Activated naive CD4-positive, alpha-beta T cell treated with anti-CD3 and anti-CD28 coated beads for 36 hours (primary cell): ENCODE data around the gene FKBP7. TPM values are rescaled to one million over a fixed set of nuclear protein-coding genes. Genes with fewer than 3 reads are reported as not detected.

ENCODE experiments used
- CTCF ChIA-PET: fragments of 350-600 bp; sonication (Branson Sonifier 250); formaldehyde crosslinking; loops from one replicate; lab custom pipeline; 2021; ENCODE audit warnings: antibody characterized with exemption; lab: Charles Lee
- DNase-seq: peaks from one replicate; pipeline ENCODE4 v3.0.0-alpha.2; 2020
- H3K27ac Mint-ChIP-seq: one replicate; pipeline ENCODE4 v1.8.0; 2021; ENCODE audit warnings: mild to moderate bottlenecking, mixed read lengths
- H3K27me3 Mint-ChIP-seq: one replicate; pipeline ENCODE4 v1.8.0; 2021; ENCODE audit warnings: low read depth, mixed read lengths
- H3K36me3 Mint-ChIP-seq: one replicate; pipeline ENCODE4 v1.8.0; 2021; ENCODE audit warnings: low read depth, mixed read lengths
- H3K4me1 Mint-ChIP-seq: one replicate; pipeline ENCODE4 v1.8.0; 2021; ENCODE audit warnings: low read depth, mixed read lengths
- H3K4me3 Mint-ChIP-seq: one replicate; pipeline ENCODE4 v1.8.0; 2021; ENCODE audit warnings: mild to moderate bottlenecking, moderate library complexity, mixed read lengths
- H3K9me3 Mint-ChIP-seq: one replicate; pipeline ENCODE4 v1.8.0; 2021; ENCODE audit warnings: mixed read lengths
- intact Hi-C: fragments of 100-400 bp; cut with micrococcal nuclease; formaldehyde crosslinking; loops from one replicate; pipeline ENCODE4 v1.15.1; 2023
- total RNA-seq, 2 experiments: library from RNA; stranded (reverse); gene quantifications; one replicate each; pipeline ENCODE4 v1.2.3, GENCODE V29; 2021

The FKBP7 gene
- total RNA-seq, 2 experiments from 2014 or later = 2.2 to 3.1 TPM

- CTCF ChIA-PET = interaction anchor here (0.6 to 5.8 kb wide), 3 partner anchors 19 to 304 kb away, joined by 3 to 59 read pairs (median 40); partner anchors contain the start of gene RBM45
- intact Hi-C loops = no loop called here
- H3K27ac Mint-ChIP-seq = no peak overlapping the region
- H3K36me3 Mint-ChIP-seq = no peaks in the 10 kb centered on the region
- no peak for DNase-seq
- H3K4me3 Mint-ChIP-seq = no peak overlapping the region
- H3K27me3 Mint-ChIP-seq = no peaks in the 10 kb centered on the region
- peaks cover 12% of the 10 kb centered on the region for H3K4me1 Mint-ChIP-seq
- no peaks in the 10 kb centered on the region for H3K9me3 Mint-ChIP-seq
Observed at GRCh38 chr2:178415979-178416378, 62.4 kb downstream of the FKBP7 start.

- Mint-ChIP-seq H3K4me1 (peaks cover 12% of the 10 kb centered on the region), H3K27ac (peak overlapping the region; percentile 90), H3K9me3 (no peaks in the 10 kb centered on the region), H3K36me3 (no peaks in the 10 kb centered on the region), H3K27me3 (no peaks in the 10 kb centered on the region), H3K4me3 (peak overlapping the region; percentile 79)
- DNase-seq = peak; percentile 93
- intact Hi-C loops = loop anchor here (1.0 to 5.0 kb wide), 8 partner anchors 17 to 618 kb away; partner anchors contain the start of genes FKBP7, PJVK, PRKRA and RBM45
- CTCF ChIA-PET = interaction anchor here (0.6 to 5.8 kb wide), 21 partner anchors 9 to 303 kb away, joined by 3 to 59 read pairs (median 4); partner anchors contain the start of genes PJVK, PRKRA and RBM45
Observed at GRCh38 chr2:178414266-178415247, 63.8 kb downstream of the FKBP7 start.

Other genes with a start within 250 kb of the FKBP7 start
- gene PRKRA, start 27.4 kb downstream of the FKBP7 start, total RNA-seq = 10 to 100 TPM; 78.2 to 82.9 TPM
- gene PJVK, start 27.2 kb downstream of the FKBP7 start, total RNA-seq = 1 to 10 TPM; 2.0 to 2.4 TPM
- gene PLEKHA3, start 1.9 kb upstream of the FKBP7 start, total RNA-seq = 10 to 100 TPM; 19.4 to 19.8 TPM